Sciatic nerve (tissue), 2 donors: ENCODE data around the gene GGACT. TPM values are rescaled to one million over a fixed set of nuclear protein-coding genes. Genes with fewer than 3 reads are reported as not detected.
A peak's percentile ranks its signal among the peaks of the same experiment; 100 is the strongest.

Experiments
- ATAC-seq: fragments of 200-7000 bp; cut with Tn5 transposase; one replicate; pipeline ENCODE4 v1.9.1; 2020; ENCODE audit warnings: mild to moderate bottlenecking, moderate library complexity
- DNase-seq: peaks from one replicate; pipeline ENCODE4 v3.0.0-alpha.2; 2020; ENCODE audit warnings: low spot score
- intact Hi-C: fragments of 100-400 bp; cut with DNase I; formaldehyde crosslinking; loops from one replicate; pipeline ENCODE4 v1.14.2; 2022
- total RNA-seq: library from RNA; stranded (reverse); fragmentation: NEBNext Ultra II Directional; extraction: Animal tissue kit (Norgen Biotek cat#: 25700); gene quantifications from one replicate; pipeline ENCODE4 v1.2.1, GENCODE V29; 2021
- donor health status: DM: no; HTN: no; CAD: no.
- donor health status: DM: no; HTN: no; CAD: no.

GGACT gene
- total RNA-seq, 1 donor from 2014 or later, result 5.2 TPM

DNA sequence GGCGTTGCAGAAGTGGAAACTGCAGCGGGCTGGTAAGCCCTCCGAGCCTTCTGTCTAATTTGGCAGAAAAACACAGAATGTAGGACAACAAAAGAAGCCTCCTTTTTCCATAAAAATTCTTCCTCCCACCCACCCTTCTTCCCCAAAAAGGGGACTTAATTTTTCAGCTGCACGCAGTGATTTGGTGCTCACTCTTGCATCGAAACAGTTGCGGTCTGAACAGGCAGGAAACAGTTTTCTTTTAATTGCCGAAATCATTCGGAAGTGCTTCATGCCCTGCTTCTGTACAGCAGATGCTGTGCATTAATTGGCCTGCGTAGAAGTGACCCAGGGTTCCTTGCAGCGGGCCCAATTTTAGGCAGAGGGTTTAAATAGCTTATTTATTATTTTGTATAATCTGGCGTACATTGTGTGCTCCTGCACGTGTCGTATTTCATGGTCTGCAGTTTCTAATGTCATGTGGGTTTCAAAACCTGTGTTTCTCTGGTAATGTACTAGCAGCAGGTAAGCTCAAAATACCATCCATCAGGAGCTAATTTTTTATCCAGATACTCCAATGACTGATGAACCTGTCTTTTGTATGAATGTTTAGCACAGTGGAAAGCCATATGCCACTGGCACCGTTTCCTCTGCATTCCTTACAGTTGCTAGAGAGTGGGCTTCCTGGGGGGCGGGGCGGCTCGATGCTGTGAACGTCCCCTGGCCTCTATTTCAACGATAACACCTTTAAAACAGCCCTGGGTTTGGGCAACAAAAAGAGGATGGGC lies 66.6 kb downstream of the GGACT start:
- intact Hi-C loops, result no loop called here
- DNase-seq (no peak), ATAC-seq (no peak)

DNA sequence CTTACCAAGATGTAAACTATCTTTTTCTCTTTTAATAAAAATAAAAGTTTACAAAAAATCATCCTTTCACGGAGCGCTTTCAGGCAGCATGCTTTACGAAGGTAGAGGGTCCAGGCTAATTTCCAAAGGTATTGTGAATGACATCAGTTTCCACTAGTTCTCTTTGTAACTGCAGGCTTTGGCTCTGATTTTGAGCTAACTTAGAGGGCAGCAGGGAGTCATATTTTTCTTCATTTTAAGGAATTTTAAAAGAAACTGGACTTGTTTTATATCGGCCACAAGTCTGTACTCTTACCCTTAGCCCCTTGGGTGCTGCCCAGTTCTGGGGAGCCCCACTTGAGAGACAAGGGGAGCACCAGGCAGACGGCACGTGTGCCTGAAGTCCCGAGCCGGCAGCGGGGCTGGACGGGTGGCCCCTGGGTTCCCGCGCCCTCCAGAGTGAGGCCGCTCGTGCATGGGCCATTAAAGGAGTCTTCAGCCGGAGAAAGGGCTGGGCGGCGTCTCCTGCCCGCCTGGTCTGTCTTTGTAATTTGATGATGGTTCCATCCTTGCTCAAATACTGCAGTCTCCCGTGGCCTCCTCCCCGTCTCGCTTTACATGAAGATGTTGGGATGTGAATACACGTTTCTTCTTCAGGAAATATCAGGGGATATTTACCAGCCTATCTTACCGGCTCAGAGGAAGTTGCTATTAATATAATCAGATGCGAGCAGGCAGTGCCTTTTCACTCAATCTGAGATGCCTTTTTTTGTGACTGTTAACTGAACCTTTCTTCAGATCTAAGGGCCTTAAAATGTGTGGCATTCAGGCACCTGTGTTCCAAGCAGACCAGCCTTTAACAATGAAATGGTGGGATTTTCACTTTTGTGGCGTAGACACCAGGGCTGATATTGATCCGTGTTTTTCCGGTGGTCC lies 67.4 kb downstream of the GGACT start:
- intact Hi-C loops, result no loop called here
- ATAC-seq, result no peak
- no peak for DNase-seq

DNA sequence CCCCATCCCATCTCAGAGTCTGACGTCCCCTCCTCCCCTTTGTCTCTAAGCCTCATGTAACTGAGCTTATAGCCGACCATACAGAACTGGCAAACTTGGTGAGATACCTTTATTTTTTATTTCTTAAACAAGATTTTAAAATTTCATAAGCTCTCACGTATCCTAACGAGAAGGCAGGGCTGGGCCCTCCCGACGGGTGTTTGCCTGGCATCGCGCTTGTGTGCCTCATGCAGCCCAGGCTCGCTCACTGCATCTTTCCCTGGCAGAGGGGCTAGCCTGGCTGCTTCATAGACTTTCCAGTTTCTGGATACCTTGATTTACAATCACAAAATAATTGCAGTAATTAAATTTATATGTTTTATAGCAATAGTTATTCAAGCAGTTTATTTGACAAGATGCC lies 69.0 kb downstream of the GGACT start:
- ATAC-seq, result no peak
- DNase-seq, result no peak
- intact Hi-C loops, result loop anchor here (10.0 kb wide), 1 partner anchor 605 kb away; no protein-coding TSS in a partner anchor

DNA sequence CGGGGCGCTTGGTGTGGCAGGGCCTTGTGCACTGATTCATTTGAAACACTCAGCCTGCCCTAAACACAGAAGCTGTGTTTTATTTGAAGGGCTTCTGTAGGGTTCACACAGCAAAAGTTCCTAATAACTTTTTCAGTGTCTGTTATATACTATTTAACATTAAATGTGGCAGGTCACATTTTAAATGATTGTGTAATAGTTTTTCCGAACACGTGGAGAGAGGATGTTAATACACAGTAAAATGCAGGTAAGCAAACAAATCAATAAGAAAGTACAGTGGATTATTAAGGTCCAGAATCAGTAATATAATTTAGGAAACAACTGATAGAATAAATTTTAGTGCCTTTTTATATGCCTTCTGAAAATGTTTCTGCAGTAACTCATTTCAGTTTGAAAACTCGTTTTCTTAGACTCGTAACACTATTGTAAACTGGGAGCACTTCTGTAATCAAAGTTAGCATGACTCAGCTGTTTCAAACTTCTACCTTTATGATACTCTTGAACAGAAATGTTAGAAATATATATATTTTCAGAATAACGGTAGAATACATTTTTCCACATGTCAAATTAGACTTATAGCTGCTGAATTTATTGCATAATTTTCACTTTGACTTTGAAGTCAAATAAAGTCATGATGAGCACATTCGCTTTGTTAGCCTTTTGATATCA lies 70.1 kb downstream of the GGACT start:
- no peak for DNase-seq
- intact Hi-C loops, result loop anchor here (10.0 kb wide), 1 partner anchor 604 kb away; no protein-coding TSS in a partner anchor

DNA sequence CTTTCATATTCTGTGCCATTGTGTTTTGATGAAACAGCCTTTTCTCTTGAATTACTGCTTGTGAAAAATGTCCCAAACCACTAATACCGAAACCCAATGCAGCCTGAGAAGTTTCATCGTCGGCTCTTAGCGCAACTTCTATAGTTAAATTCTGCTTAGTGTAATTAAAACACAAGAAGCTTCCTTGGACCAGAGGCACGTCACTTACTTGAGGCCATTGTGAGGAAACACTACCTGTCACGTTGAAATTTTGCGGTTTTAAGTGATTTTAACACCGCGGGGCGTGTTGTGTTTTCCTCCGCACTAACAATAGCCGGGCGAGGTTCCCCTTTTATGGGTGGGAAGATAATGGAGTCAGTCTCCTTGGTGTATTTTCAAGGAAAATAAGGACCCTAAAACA lies 70.9 kb downstream of the GGACT start:
- no peak for ATAC-seq
- intact Hi-C loops, result loop anchor here (10.0 kb wide), 1 partner anchor 603 kb away; no protein-coding TSS in a partner anchor
- DNase-seq, result no peak

More for the DNA sequence above, 70.1 kb downstream of the GGACT start:
- ATAC-seq, result no peak

DNA sequence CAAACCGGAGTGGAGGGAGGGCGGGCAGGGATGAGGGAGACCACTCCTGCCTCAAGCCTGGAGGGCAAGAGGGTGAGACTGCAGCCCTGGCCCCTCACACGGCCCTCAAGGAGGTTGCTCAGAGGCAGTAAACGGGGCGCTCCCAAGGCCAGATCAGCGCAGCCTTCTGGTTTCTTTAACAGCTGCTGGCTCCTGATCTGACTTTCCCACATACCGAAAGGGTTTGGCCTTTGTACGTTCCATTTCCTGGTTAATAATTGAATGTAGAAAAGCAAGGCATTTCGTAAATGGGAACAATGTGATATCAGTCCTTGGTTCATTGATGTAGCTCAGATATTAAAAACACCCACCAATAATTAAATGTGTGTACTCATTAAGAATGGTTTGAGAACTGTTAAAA lies 71.5 kb downstream of the GGACT start:
- ATAC-seq (no peak), DNase-seq (no peak)
- intact Hi-C loops, result loop anchor here (10.0 kb wide), 1 partner anchor 602 kb away; no protein-coding TSS in a partner anchor

DNA sequence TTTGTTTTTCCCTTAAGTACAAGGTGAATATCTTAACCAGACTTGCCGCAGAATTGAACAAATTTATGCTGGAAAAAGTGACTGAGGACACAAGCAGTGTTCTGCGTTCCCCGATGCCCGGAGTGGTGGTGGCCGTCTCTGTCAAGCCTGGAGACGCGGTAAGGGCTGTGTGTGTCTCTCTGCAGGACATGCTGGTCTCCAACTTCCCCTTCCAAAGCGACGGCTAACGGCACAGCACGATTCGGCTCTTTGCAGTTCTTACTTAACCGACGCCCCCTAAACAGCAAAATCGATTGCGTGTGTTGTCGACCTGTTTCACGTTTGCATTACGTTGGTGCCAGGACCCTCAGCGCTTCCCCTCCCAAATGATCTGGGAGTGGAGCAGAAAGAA lies 73.2 kb downstream of the GGACT start:
- DNase-seq, result no peak
- intact Hi-C loops, result loop anchor here (10.0 kb wide), 1 partner anchor 601 kb away; no protein-coding TSS in a partner anchor
- ATAC-seq, result no peak

DNA sequence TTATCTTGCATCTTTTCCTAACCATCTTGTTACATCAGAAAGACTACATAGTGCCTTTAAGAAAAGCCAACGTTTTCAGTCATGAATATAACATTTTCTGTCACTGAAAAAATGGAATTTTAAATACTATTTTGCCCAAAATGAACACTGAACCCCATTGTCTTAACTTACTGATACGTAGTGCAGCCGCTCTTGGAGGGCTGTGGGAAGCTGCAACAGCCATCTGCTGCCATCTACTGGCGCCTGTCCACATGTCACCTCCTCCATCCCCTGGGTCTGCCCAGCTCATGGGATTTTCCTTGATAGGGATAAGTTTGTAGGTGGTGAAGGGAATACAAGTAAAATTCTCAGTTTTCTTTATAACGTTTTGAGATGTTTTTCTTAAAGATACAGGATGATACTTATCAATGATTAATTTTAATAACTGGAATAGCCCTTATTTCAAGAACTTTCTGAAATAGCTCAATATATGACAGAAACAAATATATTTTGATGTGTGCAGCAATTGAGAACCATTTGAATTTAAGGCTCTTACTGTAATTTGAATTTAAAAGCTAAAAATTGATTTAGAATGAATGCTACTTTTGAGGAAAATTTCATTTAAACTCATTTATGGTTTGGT lies 73.7 kb downstream of the GGACT start:
- intact Hi-C loops, result loop anchor here (10.0 kb wide), 1 partner anchor 600 kb away; no protein-coding TSS in a partner anchor
- peak; percentile 88 for DNase-seq
- ATAC-seq, result peak; percentile 96

DNA sequence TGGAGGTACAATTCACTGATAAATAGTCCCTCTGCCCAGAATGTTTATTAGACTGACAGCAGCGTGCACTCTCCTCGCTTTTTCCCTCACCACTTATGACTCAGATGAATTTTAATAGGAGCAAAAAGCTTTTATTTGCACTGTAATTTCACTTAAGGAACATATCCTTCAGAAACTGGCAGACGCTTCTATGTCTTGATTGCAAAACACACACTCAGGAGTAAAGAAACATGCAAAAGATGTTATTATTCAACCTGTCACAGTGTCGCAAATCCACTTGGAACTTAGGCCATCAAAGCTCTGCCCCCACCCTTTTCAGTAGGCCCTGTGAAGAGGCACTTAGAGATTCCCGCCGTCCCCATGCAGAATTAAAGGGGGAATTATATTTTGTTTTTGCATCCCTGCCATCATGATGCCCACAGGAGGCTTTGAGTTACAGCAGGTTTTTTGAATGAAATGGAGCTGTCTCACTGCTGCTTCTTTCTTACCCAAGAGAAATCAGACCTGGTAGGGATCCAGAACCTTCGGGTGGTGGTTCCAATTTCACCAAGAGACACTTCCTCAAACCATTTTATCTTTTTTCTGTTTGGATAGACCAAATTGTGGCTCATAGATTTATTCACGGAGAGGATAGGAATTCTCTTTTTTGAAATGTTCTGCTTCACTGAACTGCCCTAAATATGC lies 74.5 kb downstream of the GGACT start:
- ATAC-seq (peak; percentile 78), DNase-seq (no peak)
- intact Hi-C loops, result loop anchor here (10.0 kb wide), 1 partner anchor 599 kb away; no protein-coding TSS in a partner anchor

DNA sequence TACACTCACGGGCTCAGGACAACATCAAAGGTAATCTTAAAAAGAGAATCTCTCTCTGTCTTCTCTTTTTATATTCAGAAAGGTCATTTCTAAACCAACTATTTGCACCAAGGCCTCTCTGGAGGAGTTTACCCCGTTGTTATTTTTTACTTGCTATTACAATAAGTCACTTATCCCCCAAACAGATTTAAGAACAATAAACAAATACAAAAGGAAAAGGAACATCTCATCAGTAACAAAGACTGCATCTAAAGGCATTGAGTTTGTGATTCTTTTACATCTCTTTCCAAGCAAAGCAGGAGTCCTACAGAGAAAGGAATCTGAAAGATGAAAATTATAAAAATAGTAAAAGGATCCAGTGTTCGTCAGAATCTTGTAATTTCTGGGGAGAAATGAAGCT lies 75.4 kb downstream of the GGACT start:
- intact Hi-C loops, result loop anchor here (10.0 kb wide), 1 partner anchor 598 kb away; no protein-coding TSS in a partner anchor
- DNase-seq (no peak), ATAC-seq (no peak)

DNA sequence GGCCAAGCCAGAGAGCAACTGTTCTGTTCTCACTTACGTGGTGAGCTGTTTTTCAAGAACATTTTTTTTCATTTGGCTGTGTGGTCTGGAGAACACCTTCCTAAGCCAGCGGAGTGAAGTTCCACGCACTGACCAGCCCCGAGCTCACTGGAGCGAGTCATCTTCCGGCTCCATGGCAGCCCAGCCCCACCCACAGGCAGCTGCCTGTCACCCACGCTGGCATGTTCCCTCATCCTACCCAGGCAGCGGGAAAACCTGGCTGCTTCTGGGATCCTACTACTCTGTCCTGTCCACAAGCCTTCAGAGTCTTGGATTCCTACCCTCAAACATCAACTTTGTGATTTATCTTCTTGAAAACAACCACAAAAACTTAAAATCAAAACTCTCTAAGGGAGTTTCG lies 76.2 kb downstream of the GGACT start:
- no peak for ATAC-seq

DNA sequence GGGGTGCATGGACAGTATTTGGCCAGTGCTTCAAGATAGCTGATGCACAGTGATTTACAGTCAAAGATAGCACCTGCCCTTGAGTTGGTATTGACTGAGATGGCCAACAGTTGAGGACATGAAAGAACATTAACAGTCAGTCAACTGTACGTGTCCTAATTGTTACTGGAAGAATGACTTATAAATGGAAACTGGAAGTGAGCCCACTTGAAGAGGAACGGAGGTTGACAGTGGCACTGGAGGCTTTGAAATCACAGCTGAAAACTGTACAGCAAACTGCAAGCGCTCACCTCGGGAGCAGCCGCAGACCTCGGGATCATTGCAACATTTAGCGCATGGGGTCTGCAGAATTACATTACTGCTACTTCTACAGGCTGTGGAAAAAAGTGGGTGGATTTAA lies 77.1 kb downstream of the GGACT start:
- no peak for ATAC-seq

More for the DNA sequence above, 76.2 kb downstream of the GGACT start:
- no peak for DNase-seq
- intact Hi-C loops, result loop anchor here (10.0 kb wide), 1 partner anchor 598 kb away; no protein-coding TSS in a partner anchor

DNA sequence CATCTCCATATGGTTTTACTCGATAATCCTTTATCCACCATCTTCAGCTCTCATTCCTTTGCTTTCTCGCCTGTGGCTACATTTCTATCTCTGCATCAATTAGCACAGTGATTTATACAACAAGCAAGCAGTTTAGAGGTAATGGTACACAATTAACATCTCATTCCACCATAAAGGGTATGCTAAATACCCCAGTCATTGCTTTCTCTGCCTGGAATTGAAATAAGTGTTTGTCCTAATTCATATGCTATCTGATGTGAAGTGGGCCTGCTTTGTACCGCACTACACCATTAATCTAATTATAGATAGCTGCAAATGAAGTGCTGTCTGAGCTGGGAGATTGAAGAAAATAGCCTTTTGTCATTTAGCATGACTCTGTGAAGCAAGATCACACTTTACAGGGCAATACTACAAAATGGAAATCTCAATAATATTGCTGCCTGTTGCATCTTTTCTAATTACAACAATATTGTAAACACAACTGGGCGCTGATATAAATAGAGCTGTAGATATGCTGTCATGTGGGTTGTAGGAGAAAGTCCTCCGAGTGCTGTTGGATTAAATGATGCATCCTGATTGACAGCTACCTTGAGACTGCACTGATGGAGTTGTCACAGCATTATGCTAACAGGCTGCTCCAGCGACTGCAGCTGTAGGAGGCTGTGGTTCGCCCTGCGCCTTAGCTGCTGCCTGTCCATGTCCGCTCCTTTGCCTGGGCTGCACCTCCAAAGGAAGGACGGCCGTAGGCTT lies 78.2 kb downstream of the GGACT start:
- ATAC-seq, result no peak
- DNase-seq, result no peak
- intact Hi-C loops, result loop anchor here (10.0 kb wide), 1 partner anchor 596 kb away; no protein-coding TSS in a partner anchor

More for the DNA sequence above, 77.1 kb downstream of the GGACT start:
- no peak for DNase-seq
- intact Hi-C loops, result loop anchor here (10.0 kb wide), 1 partner anchor 597 kb away; no protein-coding TSS in a partner anchor

DNA sequence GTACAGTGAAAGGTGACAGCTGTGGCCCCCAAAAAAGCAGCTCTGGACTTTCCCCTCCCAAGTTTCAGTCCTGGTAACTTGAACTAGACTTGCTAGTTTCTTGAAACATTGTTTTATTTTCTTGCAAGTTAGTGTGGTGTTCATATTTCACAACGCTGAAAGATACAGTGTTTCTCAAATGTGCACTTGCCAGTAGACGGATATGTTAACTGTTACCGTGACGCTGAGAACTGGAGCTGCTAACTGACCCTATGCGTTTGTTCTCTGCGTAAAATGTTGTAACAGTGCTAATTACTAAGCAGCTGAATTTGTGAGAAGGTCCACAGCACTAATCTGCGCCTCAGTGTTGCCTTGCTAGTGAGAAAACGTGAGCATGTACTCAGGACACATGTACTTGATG lies 79.6 kb downstream of the GGACT start:
- ATAC-seq (no peak), DNase-seq (no peak)
- intact Hi-C loops, result no loop called here

DNA sequence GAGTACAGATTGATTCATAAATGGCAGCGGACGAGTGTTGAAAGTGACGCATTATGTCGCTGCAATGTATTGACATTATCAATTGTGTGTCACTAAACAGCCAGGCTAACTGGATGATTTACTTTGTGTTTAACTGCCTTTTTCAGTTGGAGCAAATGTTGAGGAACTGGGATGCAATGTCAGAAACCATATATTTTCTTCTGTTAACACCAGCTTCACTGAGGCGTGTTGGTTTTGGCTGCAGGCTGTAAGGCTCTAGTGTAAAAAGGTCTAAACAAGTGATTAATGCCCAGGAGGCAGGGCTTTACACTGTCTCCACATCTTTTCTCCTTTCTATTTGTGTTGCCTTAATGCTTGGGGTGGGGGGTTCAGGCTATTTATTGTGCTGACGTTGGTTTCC lies 80.1 kb downstream of the GGACT start:
- intact Hi-C loops, result no loop called here
- no peak for DNase-seq
- no peak for ATAC-seq

DNA sequence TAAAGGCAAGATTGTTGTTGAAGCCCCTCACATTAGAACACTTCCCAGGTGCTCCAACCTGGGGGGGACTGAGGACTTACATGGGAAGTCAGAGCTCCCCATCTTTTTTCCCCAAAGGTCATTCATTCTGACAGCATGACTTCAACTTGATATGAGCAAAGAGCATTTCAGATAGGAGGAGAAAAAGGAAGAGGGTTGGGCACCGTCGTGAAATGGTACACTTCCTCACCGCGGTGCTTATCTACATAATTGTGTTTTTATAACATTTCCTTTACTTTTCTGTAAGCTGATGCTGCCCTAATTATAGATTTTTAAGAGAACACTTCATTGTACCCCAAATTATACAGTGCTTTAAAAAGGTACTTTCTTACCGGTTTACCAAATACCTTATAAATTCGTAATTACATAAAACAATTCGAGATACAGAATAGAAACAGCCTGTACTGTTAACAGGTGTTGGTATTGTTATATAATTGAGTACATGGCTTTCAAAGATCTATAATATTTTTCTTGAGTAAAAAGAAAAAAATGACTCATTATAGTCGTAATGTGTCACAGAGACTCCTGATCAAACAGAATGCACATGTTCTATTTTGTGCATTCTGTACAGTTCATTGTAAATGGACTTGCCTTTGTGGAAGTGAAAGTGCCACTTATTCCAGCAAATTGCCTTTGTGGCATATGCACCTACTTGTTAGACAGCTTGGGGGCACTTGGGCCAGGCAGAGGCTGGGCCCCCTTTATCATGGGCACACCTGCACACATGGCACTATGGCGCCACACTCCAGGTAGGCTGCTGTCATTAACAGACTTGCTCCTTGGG lies 81.8 kb downstream of the GGACT start:
- ATAC-seq, result no peak
- no peak for DNase-seq
- intact Hi-C loops, result no loop called here
